UCSD-AML1 (cell line): Measurements from ENCODE around the gene GNAO1.

Source experiments
- DNase-seq: peaks from one replicate; lab custom pipeline; 2025; ENCODE audit not compliant: unreplicated experiment; lab: John Stamatoyannopoulos, UW

GNAO1 gene

DNA sequence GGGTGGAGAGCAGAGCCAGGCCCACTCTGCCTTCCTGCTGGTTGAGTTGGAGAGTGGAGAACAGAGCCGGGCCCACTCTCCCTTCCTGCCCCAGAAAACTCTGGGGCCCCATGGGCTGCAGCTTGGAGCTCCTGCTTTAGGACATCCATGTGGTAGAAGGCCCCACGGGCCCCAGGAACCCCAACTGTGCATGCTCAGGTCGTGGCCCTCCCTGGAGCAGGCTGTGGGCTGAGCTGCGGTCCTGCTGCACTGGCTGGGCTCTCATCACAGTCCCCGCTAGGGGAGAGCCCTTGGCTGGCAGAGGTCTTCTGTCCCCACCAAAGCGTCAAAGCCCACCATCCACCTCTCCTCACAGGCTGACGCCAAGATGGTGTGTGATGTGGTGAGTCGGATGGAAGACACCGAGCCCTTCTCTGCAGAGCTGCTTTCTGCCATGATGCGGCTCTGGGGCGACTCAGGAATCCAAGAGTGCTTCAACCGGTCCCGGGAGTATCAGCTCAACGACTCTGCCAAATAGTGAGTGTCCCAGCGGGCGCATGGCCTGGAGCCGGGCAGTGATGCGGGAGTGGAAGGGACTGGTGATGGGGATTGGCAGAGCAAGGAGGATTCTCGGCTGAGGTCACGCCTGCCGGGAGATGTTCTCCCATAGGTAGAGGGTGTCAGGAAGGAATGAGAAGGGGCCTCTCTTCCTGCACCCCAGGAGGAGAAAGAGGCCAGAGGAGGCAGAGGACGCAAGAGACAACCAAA lies 137.2 kb downstream of the GNAO1 start:
- no peak for DNase-seq

DNA sequence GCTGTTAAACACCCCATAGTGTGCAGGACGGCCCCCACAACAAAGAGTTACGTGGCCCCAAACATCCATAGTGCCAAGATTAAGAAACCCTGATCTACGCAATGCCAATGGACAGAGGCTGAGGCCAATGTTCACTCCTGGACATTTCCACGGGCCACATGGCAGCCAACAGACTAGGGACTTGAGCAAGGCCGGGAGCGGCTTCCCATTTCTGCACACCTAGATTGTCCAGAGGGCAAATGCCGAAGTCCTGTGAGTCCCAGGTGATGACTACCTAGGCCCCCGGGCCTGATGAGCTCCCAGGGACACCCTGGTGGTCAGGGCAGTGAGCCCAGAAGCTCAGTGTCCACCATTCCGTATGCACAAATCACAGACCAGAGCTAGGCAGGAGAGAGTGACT lies 138.6 kb downstream of the GNAO1 start:
- no peak for DNase-seq

DNA sequence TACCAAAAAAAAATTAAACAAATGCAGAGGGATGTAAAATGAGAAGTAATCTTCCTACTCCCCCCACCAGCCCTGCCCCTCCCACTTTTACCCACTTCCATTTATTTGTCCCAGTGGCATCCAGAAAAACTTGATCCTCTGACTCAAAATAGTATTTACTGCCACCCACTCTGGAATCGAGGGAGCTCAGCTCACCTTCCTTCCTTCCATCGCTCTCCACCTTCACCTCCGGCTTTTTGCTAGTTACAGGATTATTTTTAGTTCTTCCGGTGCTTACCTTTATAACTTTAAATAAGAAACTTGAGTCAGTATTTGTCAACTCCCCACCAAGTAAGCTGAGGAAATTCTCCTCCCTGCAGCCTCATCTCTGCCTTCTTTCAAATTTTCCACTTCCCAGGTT lies 139.2 kb downstream of the GNAO1 start:
- no peak for DNase-seq

DNA sequence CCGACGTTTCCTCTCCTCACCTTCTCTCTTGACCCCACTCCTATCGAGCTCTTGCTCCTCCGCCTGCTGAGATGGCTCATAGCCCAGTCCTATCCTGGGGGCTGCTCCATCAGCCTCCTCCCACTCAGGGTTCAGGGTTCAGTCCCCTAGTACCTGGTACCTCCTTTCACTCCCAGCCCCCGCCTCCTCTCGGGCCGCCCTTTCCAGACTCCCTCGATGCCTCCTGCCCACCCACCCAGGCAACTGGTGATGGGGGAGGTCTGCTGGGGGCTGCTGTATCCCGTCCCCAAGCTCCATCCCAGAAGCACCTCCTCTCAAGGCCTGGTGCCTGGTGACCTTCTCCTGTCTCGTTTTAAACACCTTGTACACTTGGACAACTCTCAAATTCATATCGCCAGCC lies 140.1 kb downstream of the GNAO1 start:
- no peak for DNase-seq

DNA sequence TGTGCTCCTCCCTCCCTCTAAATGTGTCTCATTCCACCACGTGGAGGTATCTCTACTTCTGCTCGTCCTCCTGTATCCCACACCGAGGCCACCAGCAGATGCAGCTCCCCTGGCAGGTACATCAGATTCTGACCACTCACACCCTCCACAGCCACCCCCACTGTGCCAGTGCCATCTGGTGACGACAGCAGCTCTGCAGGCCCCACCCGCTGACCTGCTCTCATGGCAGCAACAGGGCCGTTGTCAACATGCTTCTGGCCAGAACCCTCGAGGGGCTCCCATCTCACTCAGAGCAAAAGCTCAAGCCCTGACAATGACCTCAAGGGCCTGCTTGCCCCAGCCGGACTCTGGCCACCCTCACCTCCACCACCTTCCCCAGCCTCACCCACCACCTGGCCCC lies 140.6 kb downstream of the GNAO1 start:
- DNase-seq = no peak

DNA sequence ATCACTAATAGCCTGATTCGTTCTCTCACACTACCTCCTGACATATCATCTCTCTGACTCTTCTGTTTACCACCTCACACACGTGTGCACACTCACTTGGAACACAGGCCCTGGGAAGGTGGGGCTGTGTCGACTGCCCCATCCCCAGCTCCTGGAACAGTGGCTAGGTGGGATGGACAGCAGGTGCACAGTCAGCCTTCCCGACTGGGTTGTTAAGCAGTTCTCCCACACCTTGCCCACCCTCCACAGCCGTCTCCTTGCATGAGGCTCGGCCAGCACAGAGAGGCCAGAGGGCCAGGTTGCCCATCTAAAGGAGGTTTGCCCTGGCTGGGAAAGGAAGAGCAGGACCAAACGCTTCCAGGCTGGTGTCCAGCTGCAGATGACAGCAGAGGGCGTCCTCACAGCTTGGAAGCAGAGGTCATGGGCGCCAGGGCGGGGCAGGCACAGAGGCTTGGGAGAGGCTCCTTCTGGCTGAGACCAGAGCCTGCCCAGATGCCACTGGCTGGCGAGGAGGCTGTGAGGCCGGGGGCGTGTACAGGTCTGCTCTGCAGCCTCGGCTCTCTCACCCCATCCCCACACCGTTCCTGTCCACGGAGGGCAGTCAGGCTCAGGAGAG lies 141.3 kb downstream of the GNAO1 start:
- peak; percentile 73 for DNase-seq

DNA sequence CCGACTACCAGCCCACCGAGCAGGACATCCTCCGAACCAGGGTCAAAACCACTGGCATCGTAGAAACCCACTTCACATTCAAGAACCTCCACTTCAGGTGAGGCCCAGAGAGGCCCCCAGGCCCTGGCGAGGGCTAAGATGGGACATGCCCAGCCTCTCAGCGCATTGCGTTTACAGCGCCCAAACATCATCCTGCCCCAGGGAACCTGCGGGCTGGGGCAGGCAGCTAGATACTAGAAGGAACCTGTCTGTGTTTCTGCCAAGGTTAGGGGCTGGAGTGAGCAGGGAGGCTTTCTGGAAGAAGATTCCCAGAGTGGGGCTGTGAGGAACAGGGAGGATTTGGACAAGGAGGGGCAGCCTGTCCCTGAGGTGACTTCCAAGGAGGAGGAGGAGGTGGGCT lies 143.5 kb downstream of the GNAO1 start:
- DNase-seq = no peak

DNA sequence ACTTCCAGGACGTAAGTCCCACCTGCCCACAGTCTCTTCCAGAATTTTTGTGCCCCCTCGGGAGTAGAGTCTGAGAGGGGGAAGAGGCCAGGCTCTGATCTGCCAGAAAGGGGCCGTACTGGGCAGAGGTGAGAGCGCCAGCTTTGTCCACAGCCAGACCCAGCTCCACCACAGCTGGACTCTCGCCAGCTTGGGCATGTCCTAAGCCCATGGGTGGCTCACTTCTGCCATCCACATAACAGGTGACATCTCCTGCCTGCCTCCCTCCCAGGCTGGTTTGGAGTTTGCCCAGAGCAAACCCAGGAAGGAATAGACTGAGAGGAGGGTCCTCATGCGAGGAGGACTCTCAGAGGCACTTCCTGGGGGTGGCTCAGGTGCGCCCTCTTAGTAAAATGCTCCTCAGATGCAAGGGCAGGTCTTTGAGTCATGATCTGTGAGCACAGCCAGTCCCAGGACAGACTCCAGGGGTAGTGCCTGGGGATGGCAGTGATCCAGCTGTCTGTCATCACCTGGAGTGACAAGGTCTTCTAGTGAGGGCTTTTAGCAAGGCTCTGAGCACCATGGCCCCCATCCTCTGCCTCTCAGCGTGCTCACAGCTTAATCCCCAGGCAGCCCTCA lies 144.9 kb downstream of the GNAO1 start:
- DNase-seq = no peak

DNA sequence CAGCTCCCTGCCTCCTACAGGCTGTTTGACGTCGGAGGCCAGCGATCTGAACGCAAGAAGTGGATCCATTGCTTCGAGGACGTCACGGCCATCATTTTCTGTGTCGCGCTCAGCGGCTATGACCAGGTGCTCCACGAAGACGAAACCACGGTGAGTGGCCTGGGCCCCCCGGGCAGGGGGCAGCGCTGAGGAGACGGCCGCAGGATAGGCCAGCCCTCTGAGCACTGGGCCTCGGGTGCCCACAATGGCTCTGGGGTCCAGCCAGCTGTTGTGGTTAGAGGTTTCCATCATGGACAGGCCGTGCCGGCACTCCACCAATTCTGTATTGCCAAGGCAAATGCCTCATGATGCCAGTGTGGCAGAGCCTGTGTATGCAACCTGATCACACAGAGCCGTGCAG lies 145.4 kb downstream of the GNAO1 start:
- no peak for DNase-seq

DNA sequence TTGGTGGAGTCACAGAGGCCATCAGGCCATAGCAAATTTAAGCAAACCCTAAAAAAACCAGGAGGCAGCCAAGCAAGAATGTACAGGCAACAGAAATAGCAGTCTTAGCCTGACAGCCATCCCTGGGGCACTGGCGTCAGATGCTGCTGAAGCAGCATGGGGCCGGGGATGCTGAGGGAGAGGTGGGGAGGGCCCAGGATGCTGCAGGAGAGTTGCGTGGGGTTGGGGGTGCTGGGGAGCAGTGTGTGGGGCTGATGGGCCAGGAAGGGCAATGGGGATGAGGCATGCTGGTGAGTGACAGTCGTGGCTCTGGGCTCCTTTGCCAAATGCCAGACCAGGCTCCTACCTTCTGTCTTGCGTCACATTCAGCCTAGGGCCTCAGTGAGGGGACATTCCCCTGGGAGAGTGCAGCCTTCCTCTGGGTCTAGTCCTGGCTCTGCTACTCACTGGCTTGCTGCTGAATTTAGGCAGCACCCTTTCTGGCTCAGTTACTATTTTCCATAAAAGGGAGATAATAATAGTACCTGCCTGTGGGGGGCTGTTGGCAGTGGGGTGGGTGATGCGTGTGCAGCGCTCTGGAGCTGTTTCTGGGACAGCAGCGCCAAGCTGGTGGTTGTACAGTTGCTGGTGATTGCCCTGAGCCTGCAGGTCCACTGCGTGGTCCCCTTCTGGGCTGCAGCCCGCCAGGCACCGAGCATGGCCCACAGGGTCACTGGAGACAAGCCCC lies 146.0 kb downstream of the GNAO1 start:
- no peak for DNase-seq

DNA sequence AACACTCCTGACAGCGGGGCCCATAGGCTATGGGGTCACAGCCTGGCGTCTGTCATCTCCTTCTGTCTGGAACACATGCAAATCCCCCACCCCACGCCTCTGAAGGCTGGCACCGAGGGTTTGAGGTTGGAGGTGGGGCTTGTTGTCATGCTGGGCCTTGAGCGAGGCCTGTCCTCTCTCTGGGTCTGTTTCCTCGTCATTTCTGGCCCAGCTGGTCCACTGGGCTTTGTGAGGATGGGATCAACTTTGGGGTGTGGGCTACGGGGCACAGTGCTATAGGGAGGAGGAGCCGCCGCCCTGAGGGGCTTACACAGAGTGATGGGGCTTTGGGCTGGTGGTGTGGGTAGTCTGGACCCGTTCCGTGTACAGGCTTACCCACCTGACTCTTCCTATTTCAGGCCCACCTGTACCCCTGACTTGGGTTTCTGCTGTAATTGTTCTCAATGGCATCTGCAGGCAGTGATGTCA lies 146.6 kb downstream of the GNAO1 start:
- no peak for DNase-seq

DNA sequence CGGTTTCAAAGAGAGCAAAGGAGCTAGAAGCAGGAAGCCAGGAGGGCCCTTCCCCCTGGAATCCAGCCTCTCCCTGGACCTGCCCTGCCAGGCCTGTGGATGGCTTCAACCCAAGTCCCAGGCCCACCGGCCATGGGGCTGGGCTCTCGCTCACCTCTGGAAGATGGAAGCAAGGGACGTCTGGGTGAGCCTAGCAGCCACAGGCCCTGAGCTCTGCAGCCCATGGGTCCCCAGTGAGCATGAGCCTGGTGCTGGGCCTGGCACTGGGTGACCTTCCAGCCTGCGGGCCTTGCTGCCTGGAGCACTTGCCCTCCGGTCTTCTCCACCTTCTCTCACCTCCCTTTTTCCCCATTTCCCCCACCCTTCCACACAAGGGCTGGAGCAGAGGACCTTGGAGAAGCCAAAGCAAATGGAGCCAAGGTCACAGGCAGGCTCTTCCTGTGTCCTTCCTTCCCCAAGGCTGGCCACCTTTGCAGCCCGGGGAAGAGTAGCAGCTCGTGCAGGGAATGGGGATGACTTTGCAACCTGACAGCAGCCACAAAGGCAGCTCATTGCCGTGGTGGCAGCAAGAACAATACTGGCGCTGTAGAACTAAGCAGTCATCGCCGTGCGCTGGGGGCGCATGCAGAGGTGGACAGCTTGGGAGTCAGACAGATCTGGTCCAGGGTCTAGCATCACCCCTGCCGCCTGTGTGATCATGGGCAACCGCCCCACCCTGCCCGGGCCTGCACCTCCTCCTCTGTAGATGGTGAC lies 147.5 kb downstream of the GNAO1 start:
- no peak for DNase-seq

DNA sequence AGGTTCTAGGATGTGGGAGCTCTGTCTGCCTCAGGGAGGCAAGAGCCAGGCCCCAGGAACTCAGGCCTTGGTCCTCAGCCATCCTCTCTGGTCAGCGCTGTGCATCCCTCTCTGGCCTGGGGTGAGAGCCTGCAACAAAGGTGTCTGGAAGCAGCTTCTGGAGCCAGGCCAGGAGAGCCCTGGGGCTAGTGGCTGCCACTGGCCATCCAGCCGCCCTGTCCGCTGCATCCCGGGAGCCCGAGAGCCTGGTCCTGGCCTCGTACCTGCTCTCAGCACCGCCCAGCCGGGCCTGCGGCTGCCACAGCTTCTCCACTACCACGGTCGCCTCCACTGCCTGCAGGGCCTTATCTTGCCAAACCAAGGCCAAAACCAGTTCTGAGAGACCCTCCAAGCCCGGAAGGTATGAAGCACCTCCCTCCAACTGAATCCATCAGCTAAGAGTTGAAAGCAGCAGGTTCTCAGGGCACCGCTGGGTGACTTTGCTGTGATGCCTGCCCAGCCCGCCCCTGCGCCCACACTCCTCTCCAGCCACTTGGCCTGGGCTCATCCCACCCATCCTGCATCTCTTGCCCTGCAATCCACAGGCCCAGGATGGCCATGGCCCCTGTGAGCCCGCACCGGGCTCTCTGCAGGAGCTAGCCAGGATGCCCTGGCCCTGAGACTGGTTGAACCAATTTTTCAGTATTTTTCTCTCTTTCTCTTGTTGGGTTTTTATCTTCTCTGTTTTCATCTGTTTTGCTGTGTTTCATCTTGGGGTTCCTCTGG lies 148.3 kb downstream of the GNAO1 start:
- DNase-seq = no peak

DNA sequence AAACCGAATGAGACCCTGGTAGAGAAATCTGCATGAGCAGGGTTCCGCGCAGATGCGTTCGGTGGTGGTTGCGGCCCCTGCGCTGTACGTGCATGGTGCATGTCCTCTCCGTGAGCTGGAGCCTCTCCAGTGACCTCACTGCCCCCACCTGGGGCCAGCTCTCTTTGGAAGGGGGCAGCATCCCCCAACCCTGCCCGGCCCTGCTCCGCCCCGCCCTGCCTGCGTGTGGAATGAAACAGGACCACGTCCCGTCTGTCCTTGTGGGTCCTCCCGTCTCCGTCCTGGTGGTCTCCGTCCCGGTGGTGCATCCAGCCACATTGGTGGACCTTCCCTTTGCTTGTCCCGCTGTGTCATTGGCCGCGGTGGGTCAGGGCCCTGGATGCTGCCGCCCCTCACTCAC lies 149.1 kb downstream of the GNAO1 start:
- DNase-seq = no peak

DNA sequence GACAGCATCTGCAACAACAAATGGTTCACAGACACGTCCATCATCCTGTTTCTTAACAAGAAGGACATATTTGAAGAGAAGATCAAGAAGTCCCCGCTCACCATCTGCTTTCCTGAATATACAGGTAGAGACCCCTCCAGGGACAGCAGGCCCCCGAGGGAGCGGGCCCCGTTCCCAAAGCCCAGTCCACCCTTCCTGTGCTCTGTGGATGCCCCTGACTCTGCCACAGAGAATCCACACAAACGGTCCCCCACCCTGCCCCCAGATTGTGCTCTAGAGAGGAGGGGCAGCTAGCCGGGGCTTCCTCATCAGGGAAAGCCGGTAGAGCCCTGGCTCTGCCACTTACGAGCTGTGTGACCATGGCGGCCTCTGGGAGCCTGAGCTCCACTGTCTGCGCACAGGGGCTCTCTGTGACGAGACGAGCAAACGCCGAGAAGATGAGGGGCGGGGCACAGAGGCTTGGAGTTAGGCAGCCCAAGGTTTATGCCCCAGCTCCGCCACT lies 149.6 kb downstream of the GNAO1 start:
- DNase-seq = no peak

DNA sequence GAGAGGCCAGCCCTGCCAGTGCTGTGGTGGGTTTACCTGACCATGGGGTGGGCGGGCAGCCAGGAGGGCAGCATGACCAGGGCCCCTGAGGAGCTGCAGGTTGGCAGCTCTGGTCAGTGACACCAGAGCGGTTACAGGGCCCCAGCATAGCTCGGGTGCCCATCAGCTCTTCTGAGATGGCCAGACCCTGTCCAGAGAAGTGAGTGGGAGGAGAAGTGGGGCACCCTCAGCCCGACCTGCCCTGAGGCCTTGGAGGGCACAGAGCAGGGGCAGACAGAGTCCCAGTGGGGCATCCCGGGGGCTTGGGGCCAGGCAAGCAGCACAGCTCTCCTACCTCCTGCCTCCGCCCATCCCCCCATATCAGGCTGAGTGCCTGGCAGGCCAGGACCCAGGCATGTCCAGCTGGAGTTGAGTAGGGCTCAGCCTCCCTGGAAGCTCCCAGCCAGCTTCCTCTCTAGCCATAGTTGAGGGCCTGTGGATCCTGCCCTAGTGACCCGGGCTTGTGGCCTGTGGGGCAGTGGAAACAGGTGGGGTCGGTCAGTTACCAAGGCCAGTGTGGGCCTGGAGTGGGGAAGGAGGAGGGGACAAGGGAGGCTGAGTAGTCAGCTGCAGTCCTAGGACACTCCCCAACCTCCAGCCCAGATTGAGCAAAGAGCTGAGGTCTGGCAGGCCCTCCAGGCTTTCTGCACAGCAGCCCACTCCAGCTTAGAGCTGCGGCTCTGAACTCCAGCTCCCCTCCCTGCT lies 150.5 kb downstream of the GNAO1 start:
- DNase-seq = no peak

DNA sequence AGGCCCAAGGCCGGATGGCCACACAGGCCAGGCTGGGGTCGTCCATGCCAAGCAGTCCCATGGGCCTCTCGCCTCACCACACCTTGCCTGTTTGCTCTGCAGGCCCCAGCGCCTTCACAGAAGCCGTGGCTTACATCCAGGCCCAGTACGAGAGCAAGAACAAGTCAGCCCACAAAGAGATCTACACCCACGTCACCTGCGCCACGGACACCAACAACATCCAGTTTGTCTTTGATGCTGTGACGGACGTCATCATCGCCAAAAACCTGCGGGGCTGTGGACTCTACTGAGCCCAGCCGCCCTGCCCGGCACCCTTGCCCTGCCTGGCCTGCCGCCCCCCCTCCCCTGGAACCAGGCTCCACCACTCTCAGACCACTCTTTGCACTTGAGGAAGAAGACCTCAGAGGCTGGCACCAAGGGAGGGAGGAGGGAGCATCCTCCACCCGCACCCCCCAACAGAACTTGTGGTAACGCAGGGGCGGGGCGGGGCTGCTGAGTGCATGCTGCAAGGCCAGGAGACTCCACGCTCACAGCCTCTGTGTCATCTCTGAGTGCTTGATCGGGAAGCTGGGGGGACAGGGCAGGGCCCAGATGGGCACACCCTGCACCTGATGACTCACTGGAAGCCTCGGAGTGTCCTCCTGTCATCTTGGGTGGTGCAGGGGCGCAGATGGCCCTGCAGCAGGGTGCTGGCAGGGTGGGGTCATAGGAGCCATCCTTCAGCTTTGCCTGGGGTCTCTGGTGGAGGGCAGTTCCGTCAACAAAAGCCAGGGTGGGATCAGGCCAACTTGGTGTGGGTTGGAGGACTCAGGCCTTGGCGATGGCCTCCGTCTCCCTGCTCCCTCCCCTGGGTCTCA lies 152.6 kb downstream of the GNAO1 start:
- no peak for DNase-seq
